ENCODE data around the gene FCAMR.

FCAMR gene

GRCh38 chr1:206970446-206970845 is at the start of gene FCAMR:
FCAMR (minus strand) TSS chr1:206970460; CDS start chr1:206970125, 335 bp downstream.
- DNase-seq (ENCODE audit: extremely low read depth in 1 of 2, low read depth in 1 of 2), result no peak

- no peak for DNase-seq (ENCODE audit: extremely low read depth in 1 of 2, low read depth in 1 of 2)
These were observed 49.4 kb upstream of the FCAMR start for GRCh38 chr1:207019661-207020060.

- no peak for DNase-seq (ENCODE audit: extremely low read depth in 1 of 2, low read depth in 1 of 2)
These were observed 48.9 kb upstream of the FCAMR start for GRCh38 chr1:207019161-207019560.

GRCh38 chr1:207018707-207019106 is 48.4 kb upstream of the FCAMR start:
- no peak for DNase-seq (ENCODE audit: extremely low read depth in 1 of 2, low read depth in 1 of 2)

GRCh38 chr1:207017615-207018559 is 47.6 kb upstream of the FCAMR start:
- DNase-seq (ENCODE audit: extremely low read depth in 1 of 2, low read depth in 1 of 2), result no peak

GRCh38 chr1:207015791-207016190 is 45.5 kb upstream of the FCAMR start:
- DNase-seq (ENCODE audit: extremely low read depth in 1 of 2, low read depth in 1 of 2), result no peak

- DNase-seq (ENCODE audit: extremely low read depth in 1 of 2, low read depth in 1 of 2), result no peak
These were observed 44.5 kb upstream of the FCAMR start for GRCh38 chr1:207014728-207015127.

- no peak for DNase-seq (ENCODE audit: extremely low read depth in 1 of 2, low read depth in 1 of 2)
These were observed 43.2 kb upstream of the FCAMR start for GRCh38 chr1:207013321-207014085.

- no peak for DNase-seq (ENCODE audit: extremely low read depth in 1 of 2, low read depth in 1 of 2)
These were observed 40.5 kb upstream of the FCAMR start for GRCh38 chr1:207010726-207011125.

GRCh38 chr1:207009945-207010344 is 39.7 kb upstream of the FCAMR start:
- DNase-seq (ENCODE audit: extremely low read depth in 1 of 2, low read depth in 1 of 2), result no peak

- no peak for DNase-seq (ENCODE audit: extremely low read depth in 1 of 2, low read depth in 1 of 2)
These were observed 39.1 kb upstream of the FCAMR start for GRCh38 chr1:207009182-207009850.

GRCh38 chr1:207007352-207008033 is 37.2 kb upstream of the FCAMR start:
- no peak for DNase-seq (ENCODE audit: extremely low read depth in 1 of 2, low read depth in 1 of 2)

GRCh38 chr1:207006914-207007313 is 36.7 kb upstream of the FCAMR start:
- DNase-seq (ENCODE audit: extremely low read depth in 1 of 2, low read depth in 1 of 2), result no peak

- DNase-seq (ENCODE audit: extremely low read depth in 1 of 2, low read depth in 1 of 2), result no peak
These were observed 35.8 kb upstream of the FCAMR start for GRCh38 chr1:207006083-207006482.

GRCh38 chr1:207004931-207005830 is 34.9 kb upstream of the FCAMR start:
- DNase-seq (ENCODE audit: extremely low read depth in 1 of 2, low read depth in 1 of 2), result no peak

GRCh38 chr1:207003210-207003609 is 33.0 kb upstream of the FCAMR start:
- DNase-seq (ENCODE audit: extremely low read depth in 1 of 2, low read depth in 1 of 2), result no peak

GRCh38 chr1:207002724-207003146 is 32.5 kb upstream of the FCAMR start:
- DNase-seq (ENCODE audit: extremely low read depth in 1 of 2, low read depth in 1 of 2), result no peak

- no peak for DNase-seq (ENCODE audit: extremely low read depth in 1 of 2, low read depth in 1 of 2)
These were observed 31.4 kb upstream of the FCAMR start for GRCh38 chr1:207001492-207002245.

All from stimulated activated CD8-positive, alpha-beta memory T cell treated with anti-CD3 and anti-CD28 coated beads, Interleukin-7, amount 100 ng/mL, for 48 hours (primary cell).